ENCODE results near the gene MAGOH. TPM values are rescaled to one million over a fixed set of nuclear protein-coding genes. Genes with fewer than 3 reads are reported as not detected.

MAGOH gene
- total and polyA plus RNA-seq, 10 of the 15 experiments (the other 5 are each of a cell fraction or from before 2014, with no cell fraction given) = 62.6 to 261 (median 89.8) TPM

- Histone ChIP-seq H3K79me2 (ENCODE audit: control insufficient read depth, insufficient read depth, low read length) (no peaks in the 10 kb centered on the region), H3K9ac (ENCODE audit: control insufficient read depth, insufficient read depth, low read length) (no peak overlapping the region), H4K20me1 (ENCODE audit: control insufficient read depth, insufficient read depth) (no peaks in the 10 kb centered on the region), H2AFZ (ENCODE audit: control insufficient read depth, low read depth, low read length) (no peak overlapping the region), H3K27me3 (replicated peaks in 1 of 2; ENCODE audit: control insufficient read depth in 2 of 2, insufficient read depth in 2 of 2, low read length in 1 of 2) (no peaks in the 10 kb centered on the region; a peak in 1 of 4 replicates), H3K4me3 (no peak overlapping the region), H3K36me3 (ENCODE audit: control insufficient read depth in 2 of 2, insufficient read depth in 2 of 2, low read length in 1 of 2) (no peaks in the 10 kb centered on the region), H3K9me3 (replicated peaks; ENCODE audit: control insufficient read depth, insufficient read depth, low read length) (no peaks in the 10 kb centered on the region; the same call in 2 of the 3 replicates), H3K4me1 (ENCODE audit: control insufficient read depth, insufficient read depth, low read length) (no peaks in the 10 kb centered on the region), H3K27ac (ENCODE audit: control insufficient read depth, insufficient read depth) (no peak overlapping the region), H3K4me2 (ENCODE audit: control insufficient read depth, insufficient read depth) (no peak overlapping the region)
- peak; percentile 20 for DNase-seq (ENCODE audit: low read depth, low spot score)
- intact Hi-C loops (cut with micrococcal nuclease; ENCODE audit: unreplicated experiment) (loop anchor here (1.0 kb wide), 2 partner anchors 277 to 481 kb away; no protein-coding TSS in a partner anchor), in situ Hi-C loops (cut with MboI) (loop anchor here (25.0 kb wide), 1 partner anchor 270 kb away; the partner anchor contains the start of gene ECHDC2)
- CTCF ChIA-PET = interaction anchor here (0.7 to 4.2 kb wide), 19 partner anchors 8 to 485 kb away, joined by 3 to 32 read pairs (median 3); partner anchors contain the start of gene MAGOH
- RAD21 ChIA-PET (ENCODE audit: unreplicated experiment) = interaction anchor here (0.6 to 1.4 kb wide), 4 partner anchors 10 to 129 kb away, joined by 3 read pairs; no protein-coding TSS in a partner anchor
- peak; percentile 94 for ATAC-seq
- peak; percentile 68; the same call in 1 of the 2 replicates for TF ChIP-seq SMC3 (IDR thresholded peaks at IDR 0.05; ENCODE audit: borderline replicate concordance, low read length)
- peak; percentile 56 for TF ChIP-seq PKNOX1 (IDR thresholded peaks at IDR 0.05)
- TF ChIP-seq BCL11A (IDR thresholded peaks at IDR 0.05; ENCODE audit: low read depth, low read length) = no peak
- TF ChIP-seq, protein P1, sequence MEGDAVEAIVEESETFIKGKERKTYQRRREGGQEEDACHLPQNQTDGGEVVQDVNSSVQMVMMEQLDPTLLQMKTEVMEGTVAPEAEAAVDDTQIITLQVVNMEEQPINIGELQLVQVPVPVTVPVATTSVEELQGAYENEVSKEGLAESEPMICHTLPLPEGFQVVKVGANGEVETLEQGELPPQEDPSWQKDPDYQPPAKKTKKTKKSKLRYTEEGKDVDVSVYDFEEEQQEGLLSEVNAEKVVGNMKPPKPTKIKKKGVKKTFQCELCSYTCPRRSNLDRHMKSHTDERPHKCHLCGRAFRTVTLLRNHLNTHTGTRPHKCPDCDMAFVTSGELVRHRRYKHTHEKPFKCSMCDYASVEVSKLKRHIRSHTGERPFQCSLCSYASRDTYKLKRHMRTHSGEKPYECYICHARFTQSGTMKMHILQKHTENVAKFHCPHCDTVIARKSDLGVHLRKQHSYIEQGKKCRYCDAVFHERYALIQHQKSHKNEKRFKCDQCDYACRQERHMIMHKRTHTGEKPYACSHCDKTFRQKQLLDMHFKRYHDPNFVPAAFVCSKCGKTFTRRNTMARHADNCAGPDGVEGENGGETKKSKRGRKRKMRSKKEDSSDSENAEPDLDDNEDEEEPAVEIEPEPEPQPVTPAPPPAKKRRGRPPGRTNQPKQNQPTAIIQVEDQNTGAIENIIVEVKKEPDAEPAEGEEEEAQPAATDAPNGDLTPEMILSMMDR (IDR thresholded peaks at IDR 0.05 in 2 of 3, conservative IDR thresholded peaks at IDR 0.05 in 1 of 3; ENCODE audit: control insufficient read depth in 2 of 3, extremely low read depth in 1 of 3, insufficient read depth in 1 of 3, low read depth in 3 of 3, low read length in 3 of 3) = peak; percentile 79 to 93 (median 81)
- TF ChIP-seq E2F4 (IDR thresholded peaks at IDR 0.05; ENCODE audit: low read depth, low read length) = no peak
- no peak for TF ChIP-seq HDAC6 (IDR thresholded peaks at IDR 0.05; ENCODE audit: unreplicated experiment)
- TF ChIP-seq DPF2 (IDR thresholded peaks at IDR 0.05) = no peak
- no peak for TF ChIP-seq RFX5 (IDR thresholded peaks at IDR 0.05; ENCODE audit: low read depth, low read length)
- TF ChIP-seq, protein P2, sequence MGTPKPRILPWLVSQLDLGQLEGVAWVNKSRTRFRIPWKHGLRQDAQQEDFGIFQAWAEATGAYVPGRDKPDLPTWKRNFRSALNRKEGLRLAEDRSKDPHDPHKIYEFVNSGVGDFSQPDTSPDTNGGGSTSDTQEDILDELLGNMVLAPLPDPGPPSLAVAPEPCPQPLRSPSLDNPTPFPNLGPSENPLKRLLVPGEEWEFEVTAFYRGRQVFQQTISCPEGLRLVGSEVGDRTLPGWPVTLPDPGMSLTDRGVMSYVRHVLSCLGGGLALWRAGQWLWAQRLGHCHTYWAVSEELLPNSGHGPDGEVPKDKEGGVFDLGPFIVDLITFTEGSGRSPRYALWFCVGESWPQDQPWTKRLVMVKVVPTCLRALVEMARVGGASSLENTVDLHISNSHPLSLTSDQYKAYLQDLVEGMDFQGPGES (IDR thresholded peaks at IDR 0.05) = no peak
- TF ChIP-seq, protein P3, sequence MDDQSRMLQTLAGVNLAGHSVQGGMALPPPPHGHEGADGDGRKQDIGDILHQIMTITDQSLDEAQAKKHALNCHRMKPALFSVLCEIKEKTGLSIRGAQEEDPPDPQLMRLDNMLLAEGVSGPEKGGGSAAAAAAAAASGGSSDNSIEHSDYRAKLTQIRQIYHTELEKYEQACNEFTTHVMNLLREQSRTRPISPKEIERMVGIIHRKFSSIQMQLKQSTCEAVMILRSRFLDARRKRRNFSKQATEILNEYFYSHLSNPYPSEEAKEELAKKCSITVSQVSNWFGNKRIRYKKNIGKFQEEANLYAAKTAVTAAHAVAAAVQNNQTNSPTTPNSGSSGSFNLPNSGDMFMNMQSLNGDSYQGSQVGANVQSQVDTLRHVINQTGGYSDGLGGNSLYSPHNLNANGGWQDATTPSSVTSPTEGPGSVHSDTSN (IDR thresholded peaks at IDR 0.05; ENCODE audit: insufficient replicate concordance, low read depth, low read length) = peak; percentile 13
- TF ChIP-seq RAD21 (IDR thresholded peaks at IDR 0.05; ENCODE audit: insufficient read depth, low read depth, low read length) = peak; percentile 62
- TF ChIP-seq YY1 (IDR thresholded peaks at IDR 0.05; ENCODE audit: low read depth, low read length) = peak; percentile 45; the same call in 1 of the 2 replicates
- no peak for TF ChIP-seq EP300 (IDR thresholded peaks at IDR 0.05; ENCODE audit: borderline replicate concordance in 1 of 2, control insufficient read depth in 1 of 2, low read depth in 2 of 2, low read length in 2 of 2)
- 6% methylated on average over 16 of the region's 16 CpGs for WGBS (ENCODE audit: insufficient coverage, insufficient replicate concordance, low lambda C conversion rate, missing lambda C conversion rate)
- peak; percentile 90 for FAIRE-seq
- POLR2A ChIA-PET = interaction anchor here (0.6 kb wide), 1 partner anchor 481 kb away, joined by 7 read pairs; no protein-coding TSS in a partner anchor
- no TSS peak for BruUV-seq (replicated peaks)
- SMC1A ChIA-PET (ENCODE audit: uncharacterized antibody, unreplicated experiment) = interaction anchor here (1.0 to 1.6 kb wide), 3 partner anchors 8 to 9 kb away, joined by 3 to 4 read pairs (median 3); no protein-coding TSS in a partner anchor
These were observed 56.2 kb downstream of the MAGOH start for GRCh38 chr1:53182111-53182593.

Data from GM12878 (cell line).